ENCODE data around the gene WDR36.

- no peak for TF ChIP-seq CTCF (IDR thresholded peaks at IDR 0.05)
- TF ChIP-seq EP300 (IDR thresholded peaks at IDR 0.05): no peak
- TF ChIP-seq POLR2A (IDR thresholded peaks at IDR 0.05): no peak
- TF ChIP-seq POLR2AphosphoS5 (IDR thresholded peaks at IDR 0.05): no peak
Measured at GRCh38 chr5:111068213-111068612, 23.9 kb upstream of the WDR36 start.

Measured in upper lobe of left lung (tissue), 4 donors.